CD14-positive monocyte (primary cell): ENCODE measurements around the gene KRTAP4-7. TPM values are rescaled to one million over a fixed set of nuclear protein-coding genes. Genes with fewer than 3 reads are reported as not detected.
A peak's percentile ranks its signal among the peaks of the same experiment; 100 is the strongest.

Experiments
- DNase-seq, 3 donors: peaks; one replicate each; pipeline ENCODE4 v3.0.0-alpha.2; 2011 to 2022
- H2AFZ ChIP-seq: 2 replicates; pipeline ENCODE4 v1.6.0; 2012; ENCODE audit warnings: mild to moderate bottlenecking, low read depth, low read length, inconsistent platforms; ENCODE audit not compliant: insufficient read depth, poor library complexity, severe bottlenecking
- H3K27ac ChIP-seq, 2 donors: 1 replicate in 1 of 2; 2 replicates in 1 of 2; pipeline ENCODE4 v1.5.1; 2012 to 2013; ENCODE audit warnings: low read length in 2 of 2, control low read depth in 1 of 2, inconsistent platforms in 1 of 2, low read depth in 1 of 2, mild to moderate bottlenecking in 1 of 2
- H3K27me3 ChIP-seq, 2 donors: one replicate each; pipeline versions ENCODE4 v1.6.0 to v1.6.1; 2011 to 2013; ENCODE audit warnings: low read length in 2 of 2; ENCODE audit not compliant: control insufficient read depth in 2 of 2, insufficient read depth in 2 of 2
- H3K36me3 ChIP-seq, 2 donors: replicated peaks in 1 of 2; 1 replicate in 1 of 2; 2 replicates in 1 of 2; pipeline versions ENCODE4 v1.5.1 to v1.6.1; 2012 to 2013; ENCODE audit warnings: low read length in 2 of 2, control low read depth in 1 of 2, inconsistent platforms in 1 of 2, mild to moderate bottlenecking in 1 of 2; ENCODE audit not compliant: insufficient read depth in 2 of 2, control insufficient read depth in 1 of 2
- H3K4me1 ChIP-seq, 2 donors: 1 replicate in 1 of 2; 2 replicates in 1 of 2; pipeline versions ENCODE4 v1.5.1 to v1.6.1; 2012 to 2013; ENCODE audit warnings: low read length in 2 of 2, control low read depth in 1 of 2, inconsistent platforms in 1 of 2, mild to moderate bottlenecking in 1 of 2, moderate library complexity in 1 of 2; ENCODE audit not compliant: insufficient read depth in 2 of 2, control insufficient read depth in 1 of 2
- H3K4me2 ChIP-seq: replicated peaks from 2 replicates; pipeline ENCODE3; 2012; ENCODE audit warnings: low read length, moderate library complexity, mild to moderate bottlenecking; ENCODE audit not compliant: poor library complexity, severe bottlenecking; ENCODE audit errors: extremely low read depth
- H3K4me3 ChIP-seq, 3 experiments: fragments of 200-600 bp in 1 of 3; sonication (generic) in 1 of 3; replicated peaks in 1 of 3; 1 replicate in 2 of 3; 2 replicates in 1 of 3; pipeline ENCODE4 v1.5.1; 2011 to 2013; ENCODE audit warnings: low read length in 3 of 3, mild to moderate bottlenecking in 3 of 3, control low read depth in 2 of 3, low read depth in 2 of 3, inconsistent platforms in 1 of 3, moderate library complexity in 1 of 3
- H3K79me2 ChIP-seq: 2 replicates; pipeline ENCODE4 v1.6.0; 2012; ENCODE audit warnings: mild to moderate bottlenecking, control low read depth, inconsistent platforms, low read length, moderate library complexity; ENCODE audit not compliant: insufficient read depth
- H3K9ac ChIP-seq: 2 replicates; pipeline ENCODE4 v1.6.0; 2017; ENCODE audit warnings: low read length, mild to moderate bottlenecking; ENCODE audit not compliant: insufficient read depth, poor library complexity, severe bottlenecking
- H3K9me3 ChIP-seq, 2 donors: replicated peaks in 1 of 2; 1 replicate in 1 of 2; 2 replicates in 1 of 2; pipeline versions ENCODE4 v1.5.1 to v1.6.1; 2012 to 2013; ENCODE audit warnings: low read length in 2 of 2, control low read depth in 1 of 2; ENCODE audit not compliant: control insufficient read depth in 1 of 2, insufficient read depth in 1 of 2
- H4K20me1 ChIP-seq: 2 replicates; pipeline ENCODE4 v1.6.0; 2012; ENCODE audit warnings: mild to moderate bottlenecking, low read length, control low read depth, moderate library complexity; ENCODE audit not compliant: insufficient read depth
- H3K27ac Mint-ChIP-seq, 7 donors: one replicate each; pipeline ENCODE4 v1.8.0; 2020; ENCODE audit warnings: mild to moderate bottlenecking in 7 of 7, mixed read lengths in 7 of 7, moderate library complexity in 6 of 7, inconsistent platforms in 2 of 7
- H3K27me3 Mint-ChIP-seq, 3 donors: one replicate each; pipeline ENCODE4 v1.8.0; 2021 to 2022; ENCODE audit warnings: low read depth in 3 of 3, mild to moderate bottlenecking in 3 of 3, mixed read lengths in 3 of 3, moderate library complexity in 3 of 3, inconsistent platforms in 1 of 3
- H3K36me3 Mint-ChIP-seq, 2 donors: one replicate each; pipeline ENCODE4 v1.8.0; 2020; ENCODE audit warnings: mixed read lengths in 2 of 2, inconsistent platforms in 1 of 2, mild to moderate bottlenecking in 1 of 2
- H3K4me1 Mint-ChIP-seq: one replicate; pipeline ENCODE4 v1.8.0; 2020; ENCODE audit warnings: mild to moderate bottlenecking, mixed read lengths
- H3K4me3 Mint-ChIP-seq, 2 donors: one replicate each; pipeline ENCODE4 v1.8.0; 2020; ENCODE audit warnings: mild to moderate bottlenecking in 2 of 2, mixed read lengths in 2 of 2, moderate library complexity in 1 of 2
- H3K9me3 Mint-ChIP-seq, 7 donors: one replicate each; pipeline ENCODE4 v1.8.0; 2020 to 2022; ENCODE audit warnings: mixed read lengths in 7 of 7, mild to moderate bottlenecking in 6 of 7, moderate library complexity in 6 of 7, inconsistent platforms in 2 of 7
- CTCF ChIP-seq: fragments of 200-600 bp; IDR thresholded peaks from one replicate; pipeline ENCODE4 v1.8.0; 2022; ENCODE audit warnings: antibody characterized with exemption, mild to moderate bottlenecking
- WGBS: methylation state at CpG from one replicate; pipeline ENCODE4 v1.1.5; 2013; ENCODE audit warnings: missing lambda C conversion rate; ENCODE audit not compliant: insufficient coverage; 5-methylcytosine and 5-hydroxymethylcytosine counted together
- intact Hi-C, 2 donors: fragments of 100-400 bp; cut with micrococcal nuclease; formaldehyde crosslinking; loops; one replicate each; pipeline versions ENCODE4 v1.15.0 to v1.15.1; 2023
- polyA plus RNA-seq, 3 donors: library from polyadenylated mRNA; depleted of rRNA in 1 of 3; unstranded in 2 of 3; stranded (reverse) in 1 of 3; fragments of 300-500 nt in 2 of 3; fragments of >200 nt in 1 of 3; fragmentation: Illumina TruSeq in 2 of 3; gene quantifications; 1 replicate in 2 of 3; 2 replicates in 1 of 3; pipeline ENCODE4 v1.2.3, GENCODE V29; 2012 to 2021

The KRTAP4-7 gene
- polyA plus RNA-seq, 3 donors: not detected

GRCh38 chr17:41065829-41066624 is 17.9 kb upstream of the KRTAP4-7 start, which contains the start of gene KRTAP2-4:
TSS of gene KRTAP2-4 (minus strand) at chr17:41065879. CDS start at chr17:41065845, 34 bp downstream.
- H3K9me3 Mint-ChIP-seq: peaks cover 0 to 2% (median 0%) of the 10 kb centered on the region in 7 donors
- H3K36me3 ChIP-seq: no peaks in the 10 kb centered on the region
- H3K4me2 ChIP-seq: no peak within 1 kb of the TSS
- H3K4me1 Mint-ChIP-seq: no peaks in the 10 kb centered on the region
- 77% methylated on average over 3 of the region's 6 CpGs for WGBS
- intact Hi-C loops: no loop called here
- DNase-seq: peak in 1 of 3 donors; percentile 26
- no peak for TF ChIP-seq CTCF
- H3K9me3 ChIP-seq: no peaks in the 10 kb centered on the region
- H3K27ac ChIP-seq: no peak within 1 kb of the TSS
- H3K27me3 Mint-ChIP-seq: peaks cover 1 to 8% (median 5%) of the 10 kb centered on the region in 3 donors
- H3K9ac ChIP-seq: no peak within 1 kb of the TSS
- H3K4me1 ChIP-seq: no peaks in the 10 kb centered on the region
- no peak within 1 kb of the TSS for H3K27ac Mint-ChIP-seq
- H3K27me3 ChIP-seq: peaks cover 4 to 7% of the 10 kb centered on the region in 2 donors
- H2AFZ ChIP-seq: no peak within 1 kb of the TSS
- no peak within 1 kb of the TSS for H3K4me3 Mint-ChIP-seq
- no peaks in the 10 kb centered on the region for H3K36me3 Mint-ChIP-seq
- no peaks in the 10 kb centered on the region for H3K79me2 ChIP-seq
- no peaks in the 10 kb centered on the region for H4K20me1 ChIP-seq
- H3K4me3 ChIP-seq: no peak within 1 kb of the TSS

- H3K36me3 Mint-ChIP-seq: no peaks in the 10 kb centered on the region
- Histone ChIP-seq H3K27ac (no peak overlapping the region), H2AFZ (no peak overlapping the region), H3K4me3 (no peak overlapping the region), H3K9me3 (no peaks in the 10 kb centered on the region), H3K79me2 (no peaks in the 10 kb centered on the region), H3K9ac (no peak overlapping the region), H3K36me3 (no peaks in the 10 kb centered on the region), H4K20me1 (no peaks in the 10 kb centered on the region), H3K27me3 (peaks cover 3 to 4% of the 10 kb centered on the region in 2 donors), H3K4me2 (no peak overlapping the region), H3K4me1 (no peaks in the 10 kb centered on the region)
- no peaks in the 10 kb centered on the region for H3K4me1 Mint-ChIP-seq
- H3K9me3 Mint-ChIP-seq: peaks cover 0 to 3% (median 0%) of the 10 kb centered on the region in 7 donors
- TF ChIP-seq CTCF: no peak
- intact Hi-C loops: no loop called here
- no peak overlapping the region for H3K27ac Mint-ChIP-seq
- no peak overlapping the region for H3K4me3 Mint-ChIP-seq
- DNase-seq: no peak
- H3K27me3 Mint-ChIP-seq: peaks cover 0 to 3% (median 2%) of the 10 kb centered on the region in 3 donors
Measured at GRCh38 chr17:41067281-41067680, 16.7 kb upstream of the KRTAP4-7 start.
